Measurements from ENCODE around the gene CYLD.

The CYLD gene

DNA sequence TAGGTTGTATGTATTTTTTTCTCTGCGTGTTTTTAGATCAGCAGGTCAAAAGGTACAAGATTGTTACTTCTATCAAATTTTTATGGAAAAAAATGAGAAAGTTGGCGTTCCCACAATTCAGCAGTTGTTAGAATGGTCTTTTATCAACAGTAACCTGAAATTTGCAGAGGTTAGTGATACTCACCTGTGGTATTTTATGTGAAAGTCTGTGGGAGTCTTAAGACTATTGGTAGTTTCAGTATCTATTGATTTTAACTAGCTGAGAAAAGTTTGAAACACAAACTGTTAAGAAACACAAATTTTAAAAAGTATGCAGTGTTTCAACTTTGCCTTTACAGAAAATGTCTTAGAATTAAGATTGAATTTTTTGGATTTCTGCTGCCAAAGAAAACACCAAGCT, 49.6 kb downstream of the CYLD start:
- H3K4me3 ChIP-seq (replicated peaks in 1 of 2; ENCODE audit: low read depth in 2 of 2, low read length in 2 of 2): no peak overlapping the region
- TF ChIP-seq, protein P1, sequence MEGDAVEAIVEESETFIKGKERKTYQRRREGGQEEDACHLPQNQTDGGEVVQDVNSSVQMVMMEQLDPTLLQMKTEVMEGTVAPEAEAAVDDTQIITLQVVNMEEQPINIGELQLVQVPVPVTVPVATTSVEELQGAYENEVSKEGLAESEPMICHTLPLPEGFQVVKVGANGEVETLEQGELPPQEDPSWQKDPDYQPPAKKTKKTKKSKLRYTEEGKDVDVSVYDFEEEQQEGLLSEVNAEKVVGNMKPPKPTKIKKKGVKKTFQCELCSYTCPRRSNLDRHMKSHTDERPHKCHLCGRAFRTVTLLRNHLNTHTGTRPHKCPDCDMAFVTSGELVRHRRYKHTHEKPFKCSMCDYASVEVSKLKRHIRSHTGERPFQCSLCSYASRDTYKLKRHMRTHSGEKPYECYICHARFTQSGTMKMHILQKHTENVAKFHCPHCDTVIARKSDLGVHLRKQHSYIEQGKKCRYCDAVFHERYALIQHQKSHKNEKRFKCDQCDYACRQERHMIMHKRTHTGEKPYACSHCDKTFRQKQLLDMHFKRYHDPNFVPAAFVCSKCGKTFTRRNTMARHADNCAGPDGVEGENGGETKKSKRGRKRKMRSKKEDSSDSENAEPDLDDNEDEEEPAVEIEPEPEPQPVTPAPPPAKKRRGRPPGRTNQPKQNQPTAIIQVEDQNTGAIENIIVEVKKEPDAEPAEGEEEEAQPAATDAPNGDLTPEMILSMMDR (IDR thresholded peaks at IDR 0.05; ENCODE audit: low read depth, low read length): no peak
- no peak for DNase-seq (ENCODE audit: low read depth in 2 of 2)

- no peak for DNase-seq (ENCODE audit: low read depth in 2 of 2)
- TF ChIP-seq, protein P1 (IDR thresholded peaks at IDR 0.05; ENCODE audit: low read depth, low read length): no peak
- H3K4me3 ChIP-seq (replicated peaks in 1 of 2; ENCODE audit: low read depth in 2 of 2, low read length in 2 of 2): no peak overlapping the region
Observed at GRCh38 chr16:50796829-50797228, 54.9 kb downstream of the CYLD start.

GRCh38 chr16:50797456-50797855, 55.6 kb downstream of the CYLD start:
- DNase-seq (ENCODE audit: low read depth in 2 of 2): peak in 1 of 2 donors; percentile 46
- TF ChIP-seq, protein P1 (IDR thresholded peaks at IDR 0.05; ENCODE audit: low read depth, low read length): no peak
- no peak overlapping the region for H3K4me3 ChIP-seq (replicated peaks in 1 of 2; ENCODE audit: low read depth in 2 of 2, low read length in 2 of 2)

DNA sequence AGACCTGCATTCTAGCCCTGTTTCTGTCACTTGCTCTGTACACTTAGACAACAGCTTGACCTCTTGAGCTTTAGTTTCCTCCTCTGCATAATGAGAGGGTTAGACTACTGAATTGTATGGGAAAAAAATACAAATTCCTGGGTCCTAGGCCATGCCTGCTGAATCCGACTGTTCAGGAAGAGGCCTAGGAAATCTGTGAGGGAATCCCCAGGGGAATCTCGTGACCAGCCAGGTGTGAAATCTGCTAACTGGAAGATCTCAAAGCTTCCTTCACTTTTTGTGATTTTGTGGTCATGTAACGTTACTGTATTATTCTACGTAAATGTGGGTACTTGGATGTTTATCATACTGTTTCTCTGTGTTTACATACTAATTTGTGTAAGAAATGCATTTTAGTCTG, 58.2 kb downstream of the CYLD start:
- no peak for DNase-seq (ENCODE audit: low read depth in 2 of 2)
- H3K4me3 ChIP-seq (replicated peaks in 1 of 2; ENCODE audit: low read depth in 2 of 2, low read length in 2 of 2): no peak overlapping the region
- TF ChIP-seq, protein P1 (IDR thresholded peaks at IDR 0.05; ENCODE audit: low read depth, low read length): no peak

DNA sequence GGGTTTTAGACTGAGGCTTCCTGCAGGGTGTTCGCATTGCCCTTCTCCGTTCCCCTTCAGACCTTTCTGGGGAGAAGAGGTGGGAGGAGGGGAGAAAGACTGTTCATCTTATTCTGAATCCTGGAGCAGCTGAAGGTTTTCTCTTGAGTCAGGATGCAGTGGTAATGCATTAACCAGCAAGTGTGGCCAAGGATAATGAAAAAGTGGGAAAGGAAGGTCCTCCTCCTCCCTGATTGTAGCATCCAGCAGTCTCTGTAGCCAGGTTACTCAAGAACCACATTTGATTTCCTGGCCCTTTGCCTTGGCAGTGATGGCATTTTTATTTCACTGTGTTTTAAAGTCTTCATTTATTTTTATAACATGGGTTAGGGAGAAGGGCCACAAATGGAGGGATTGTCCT, 59.1 kb downstream of the CYLD start:
- TF ChIP-seq, protein P1 (IDR thresholded peaks at IDR 0.05; ENCODE audit: low read depth, low read length): no peak
- no peak for DNase-seq (ENCODE audit: low read depth in 2 of 2)
- no peak overlapping the region for H3K4me3 ChIP-seq (replicated peaks in 1 of 2; ENCODE audit: low read depth in 2 of 2, low read length in 2 of 2)

- peak; percentile 34 to 49 for DNase-seq (ENCODE audit: low read depth in 2 of 2)
- TF ChIP-seq, protein P1 (IDR thresholded peaks at IDR 0.05; ENCODE audit: low read depth, low read length): no peak
- no peak overlapping the region for H3K4me3 ChIP-seq (replicated peaks in 1 of 2; ENCODE audit: low read depth in 2 of 2, low read length in 2 of 2)
Observed at GRCh38 chr16:50802000-50802399, 60.1 kb downstream of the CYLD start.

GRCh38 chr16:50802961-50803360, 61.1 kb downstream of the CYLD start:
- no peak overlapping the region for H3K4me3 ChIP-seq (replicated peaks in 1 of 2; ENCODE audit: low read depth in 2 of 2, low read length in 2 of 2)
- DNase-seq (ENCODE audit: low read depth in 2 of 2): no peak
- TF ChIP-seq, protein P1 (IDR thresholded peaks at IDR 0.05; ENCODE audit: low read depth, low read length): no peak

Data from cardiac fibroblast (primary cell).